ENCODE data around the gene GPR25. TPM values are rescaled to one million over a fixed set of nuclear protein-coding genes. Genes with fewer than 3 reads are reported as not detected.

Gene GPR25
- total and polyA plus RNA-seq, 2 of the 4 experiments (the other 2 are of a cell fraction): not detected

- Histone ChIP-seq H2AFZ (replicated peaks; ENCODE audit: low read length, poor library complexity) (no peak overlapping the region), H3K4me3 (ENCODE audit: insufficient read depth, low read depth, low read length) (no peak overlapping the region), H2BK15ac (ENCODE audit: low read depth, low read length) (no peak overlapping the region), H3K9me3 (ENCODE audit: control insufficient read depth, insufficient read depth, low read length) (no peaks in the 10 kb centered on the region), H3K23ac (ENCODE audit: low read depth, low read length) (no peak overlapping the region), H3K4me1 (ENCODE audit: control insufficient read depth, insufficient read depth, low read length) (no peaks in the 10 kb centered on the region; the same call in 1 of the 2 replicates), H3K27ac (ENCODE audit: insufficient read depth, low read length) (no peak overlapping the region), H2BK120ac (ENCODE audit: low read depth, low read length) (no peak overlapping the region), H3K56ac (ENCODE audit: extremely low read depth, insufficient read depth, low read length) (no peak overlapping the region), H4K20me1 (ENCODE audit: insufficient read depth, low read length) (peaks cover 9% of the 10 kb centered on the region; the same call in 1 of the 2 replicates), H3K14ac (replicated peaks; ENCODE audit: low read depth, low read length) (no peak overlapping the region), H2BK20ac (ENCODE audit: low read depth, low read length) (no peak overlapping the region), H3K18ac (ENCODE audit: low read depth, low read length) (no peak overlapping the region), H4K8ac (ENCODE audit: low read depth in 2 of 2, low read length in 2 of 2) (no peak overlapping the region), H3K36me3 (ENCODE audit: control insufficient read depth, insufficient read depth, low read length) (peaks cover 7% of the 10 kb centered on the region), H3K4ac (ENCODE audit: low read depth, low read length) (no peak overlapping the region), H3K9me1 (ENCODE audit: insufficient read depth, low read length) (peaks cover 8% of the 10 kb centered on the region; the same call in 1 of the 2 replicates), H3K9ac (ENCODE audit: low read depth, low read length) (no peak overlapping the region), H4K91ac (ENCODE audit: insufficient read depth, low read depth, low read length) (no peak overlapping the region), H3K27me3 (ENCODE audit: control insufficient read depth, insufficient read depth, low read length) (no peaks in the 10 kb centered on the region), H2AK9ac (replicated peaks; ENCODE audit: low read depth, low read length, poor library complexity) (no peak overlapping the region), H3K79me1 (ENCODE audit: low read depth in 1 of 2, low read length in 2 of 2) (peaks cover 21 to 50% of the 10 kb centered on the region in 2 experiments), H3K4me2 (ENCODE audit: low read depth, low read length) (no peak overlapping the region), H2BK5ac (ENCODE audit: low read depth, low read length, poor library complexity, severe bottlenecking) (peak overlapping the region; percentile 26), H2AK5ac (ENCODE audit: low read depth, low read length) (no peak overlapping the region), H4K5ac (ENCODE audit: low read depth, low read length) (no peak overlapping the region)
- dilution Hi-C loops (cut with HindIII; ENCODE audit: low sequenced_read_pairs, unreplicated experiment): no loop called here
- peak; percentile 41 for DNase-seq
- ChIA-PET POLR2A (ENCODE audit: unreplicated experiment) (interaction anchor here (0.6 kb wide), 1 partner anchor 279 kb away, joined by 3 read pairs; no protein-coding TSS in a partner anchor), CTCF (interaction anchor here (1.1 to 2.7 kb wide), 2 partner anchors 13 to 215 kb away, joined by 3 to 8 read pairs; no protein-coding TSS in a partner anchor)
- no TSS peak for BruUV-seq (replicated peaks)
- peak; percentile 35 for ATAC-seq (ENCODE audit: low read depth)
- in situ Hi-C loops (cut with MboI; ENCODE audit: low sequenced_read_pairs): no loop called here
- intact Hi-C loops (cut with micrococcal nuclease): loop anchor here (1.0 kb wide), 1 partner anchor 218 kb away; the partner anchor contains the start of gene KIF14
- no CpG with 5 or more reads among the region's 2 CpGs for whole genome bisulfite sequencing, 2 experiments (ENCODE audit: extremely low coverage in 2 of 2, insufficient read length in 1 of 2)
- TF ChIP-seq RAD21 (IDR thresholded peaks at IDR 0.05; ENCODE audit: low read length) (peak; percentile 32), CTCF (conservative IDR thresholded peaks at IDR 0.05; ENCODE audit: low read depth, low read length) (peak; percentile 50), SMC3 (IDR thresholded peaks at IDR 0.05; ENCODE audit: low read depth, low read length) (peak; percentile 27; the same call in 1 of the 2 replicates), CEBPB (IDR thresholded peaks at IDR 0.05; ENCODE audit: low read depth, low read length) (no peak)
These were observed 34.7 kb upstream of the GPR25 start for GRCh38 chr1:200837931-200838571.

Measured in IMR-90 (cell line).